ENCODE results near the gene PLAAT4.
"Not testable (repeated sequence)": the region's sequence is repeated elsewhere in the genome, so short reads cannot be mapped to it uniquely, and the experiment has no call there.

Gene PLAAT4

GRCh38 chr11:63563201-63564055 is 26.8 kb downstream of the PLAAT4 start, which contains the start of gene PLAAT2:
TSS of gene PLAAT2 (minus strand) at chr11:63563379. CDS start at chr11:63563324, 55 bp downstream.
- no peaks in the 10 kb centered on the region for H3K9me3 Mint-ChIP-seq
- ATAC-seq = no peak
- no peak within 1 kb of the TSS for H3K4me3 Mint-ChIP-seq
- H3K4me1 Mint-ChIP-seq = peaks cover 69% of the 10 kb centered on the region
- no peaks in the 10 kb centered on the region for H3K36me3 Mint-ChIP-seq (ENCODE audit: low read depth)
- no peak for DNase-seq
- H3K27ac Mint-ChIP-seq = no peak within 1 kb of the TSS
- no peaks in the 10 kb centered on the region for H3K27me3 Mint-ChIP-seq

GRCh38 chr11:63564056-63564774 is 27.6 kb downstream of the PLAAT4 start:
- Mint-ChIP-seq H3K27ac (no peak overlapping the region), H3K9me3 (no peaks in the 10 kb centered on the region), H3K27me3 (no peaks in the 10 kb centered on the region), H3K36me3 (ENCODE audit: low read depth) (no peaks in the 10 kb centered on the region), H3K4me1 (peaks cover 74% of the 10 kb centered on the region), H3K4me3 (no peak overlapping the region)
- ATAC-seq = peak; percentile 55
- no peak for DNase-seq

DNA sequence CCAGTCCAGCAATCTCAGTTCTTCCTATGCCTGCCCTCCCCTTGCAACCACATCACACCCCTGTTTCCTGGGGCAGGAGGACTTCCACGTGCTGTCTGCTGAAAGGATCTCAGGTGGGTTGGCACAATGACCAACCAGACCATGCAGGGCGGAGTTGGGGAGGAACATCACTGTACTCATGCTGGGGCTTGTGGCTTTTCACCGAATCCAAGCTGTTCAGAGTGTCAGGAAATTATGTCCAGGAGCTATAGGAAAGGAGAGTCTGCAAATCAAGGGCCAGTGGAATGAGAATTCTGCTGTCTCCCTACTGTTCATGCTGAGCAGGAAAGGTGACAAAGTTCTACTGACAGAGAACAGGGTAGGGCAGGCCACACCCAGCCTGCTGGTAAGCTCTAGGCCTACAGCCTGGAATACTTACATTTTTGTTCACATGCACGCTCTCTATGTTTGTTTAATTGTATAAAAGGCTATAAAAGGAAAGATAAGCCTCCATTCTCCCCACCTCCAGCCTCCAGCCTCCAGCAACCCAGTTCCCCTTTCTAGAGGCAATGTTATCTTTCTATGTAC is 28.3 kb downstream of the PLAAT4 start:
- DNase-seq (no peak), ATAC-seq (no peak)
- no peak overlapping the region for H3K27ac Mint-ChIP-seq
- no peaks in the 10 kb centered on the region for H3K36me3 Mint-ChIP-seq (ENCODE audit: low read depth)
- peaks cover 72% of the 10 kb centered on the region for H3K4me1 Mint-ChIP-seq
- no peaks in the 10 kb centered on the region for H3K27me3 Mint-ChIP-seq
- H3K4me3 Mint-ChIP-seq = no peak overlapping the region
- H3K9me3 Mint-ChIP-seq = no peaks in the 10 kb centered on the region

DNA sequence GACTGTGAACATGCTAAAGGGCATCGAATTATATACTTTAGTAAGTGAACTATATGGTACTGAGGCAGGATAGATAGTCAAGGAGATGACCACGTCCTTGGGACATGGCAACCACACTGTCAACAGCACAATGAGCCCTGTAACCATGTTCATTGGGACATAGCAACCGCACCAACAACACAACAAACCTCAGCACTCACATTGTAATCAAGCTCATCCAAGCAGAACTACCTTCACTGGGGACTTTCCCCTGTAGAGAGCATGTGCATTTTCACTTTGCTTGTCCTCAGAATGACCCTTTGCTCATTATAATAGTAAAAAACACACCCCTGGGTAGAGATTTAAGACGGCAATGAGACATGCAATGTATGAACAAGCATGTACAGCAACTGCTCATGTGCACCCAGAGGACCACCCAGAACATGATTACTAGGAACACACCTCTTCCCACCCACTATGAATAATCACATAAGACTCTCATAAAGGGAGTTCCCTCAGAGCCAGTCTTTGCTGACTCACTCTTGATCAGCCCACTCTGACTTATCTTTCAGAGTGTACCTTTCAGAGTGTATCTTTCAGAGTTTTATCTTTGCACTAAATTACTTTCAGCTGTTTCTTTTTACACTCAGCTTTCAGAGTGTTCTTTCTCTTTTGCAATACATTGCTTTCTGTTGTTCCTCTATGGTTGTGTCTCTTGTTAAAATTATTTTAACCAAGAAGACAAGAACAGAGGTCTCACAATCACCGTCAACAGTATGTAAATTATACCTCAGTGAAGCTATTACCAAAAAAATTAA is 30.6 kb downstream of the PLAAT4 start:
- peaks cover 53% of the 10 kb centered on the region for H3K4me1 Mint-ChIP-seq
- no peaks in the 10 kb centered on the region for H3K9me3 Mint-ChIP-seq
- peak overlapping the region; percentile 89 for H3K27ac Mint-ChIP-seq
- ATAC-seq (peak; percentile 93), DNase-seq (peak; percentile 43)
- no peaks in the 10 kb centered on the region for H3K36me3 Mint-ChIP-seq (ENCODE audit: low read depth)
- H3K27me3 Mint-ChIP-seq = no peaks in the 10 kb centered on the region
- H3K4me3 Mint-ChIP-seq = peak overlapping the region; percentile 54

GRCh38 chr11:63569570-63569969 is 33.0 kb downstream of the PLAAT4 start:
- Mint-ChIP-seq H3K4me1 (peaks cover 47% of the 10 kb centered on the region), H3K4me3 (no peak overlapping the region), H3K27ac (no peak overlapping the region), H3K27me3 (no peaks in the 10 kb centered on the region), H3K9me3 (no peaks in the 10 kb centered on the region), H3K36me3 (ENCODE audit: low read depth) (no peaks in the 10 kb centered on the region)
- DNase-seq (no peak), ATAC-seq (no peak)

- Mint-ChIP-seq H3K4me1 (peaks cover 30% of the 10 kb centered on the region), H3K9me3 (no peaks in the 10 kb centered on the region), H3K4me3 (no peak overlapping the region), H3K27ac (no peak overlapping the region), H3K36me3 (ENCODE audit: low read depth) (no peaks in the 10 kb centered on the region), H3K27me3 (no peaks in the 10 kb centered on the region)
- DNase-seq = no peak
- no peak for ATAC-seq
Measured at GRCh38 chr11:63572026-63572688, 35.5 kb downstream of the PLAAT4 start.

GRCh38 chr11:63573881-63574855 is 37.6 kb downstream of the PLAAT4 start:
- DNase-seq (peak; percentile 35), ATAC-seq (peak; percentile 82)
- Mint-ChIP-seq H3K27me3 (no peaks in the 10 kb centered on the region), H3K9me3 (peaks cover 3% of the 10 kb centered on the region), H3K36me3 (ENCODE audit: low read depth) (no peaks in the 10 kb centered on the region), H3K27ac (peak overlapping the region; percentile 61), H3K4me1 (peaks cover 14% of the 10 kb centered on the region), H3K4me3 (peak overlapping the region; percentile 56)

DNA sequence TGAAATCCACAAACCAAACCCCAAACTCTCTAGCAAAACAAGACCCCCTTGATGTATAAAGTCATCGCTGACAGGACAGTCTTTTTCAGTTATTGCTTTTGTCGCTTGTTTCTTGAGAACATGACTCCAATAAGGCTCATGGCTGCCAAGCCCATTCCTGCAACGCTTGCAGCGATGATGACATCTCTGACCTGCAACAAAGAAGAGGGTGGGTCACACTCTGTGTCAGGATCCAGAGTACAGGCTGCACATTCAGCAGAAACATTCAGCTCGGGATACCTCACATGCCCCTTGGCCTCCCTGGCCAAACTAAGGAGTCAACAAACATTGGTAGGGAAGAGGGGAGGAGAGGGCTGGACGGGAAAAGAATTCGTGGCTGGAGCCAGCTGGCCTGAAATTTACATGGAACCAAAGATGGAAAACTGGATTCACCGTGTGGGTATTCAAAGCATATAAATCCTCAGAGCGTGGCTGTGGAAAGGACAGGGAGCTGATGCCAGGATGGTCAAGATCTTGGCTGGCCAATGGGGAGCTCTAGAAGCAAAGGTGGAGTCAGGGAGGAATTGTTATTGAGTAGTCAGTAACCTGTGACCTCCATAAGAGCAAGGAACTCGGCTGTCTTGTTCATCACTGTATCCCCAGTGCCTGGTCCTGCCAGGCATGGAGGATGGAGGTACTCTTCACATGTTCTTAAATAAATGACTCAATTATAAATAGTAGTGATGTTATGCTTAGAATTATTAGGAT is 38.4 kb downstream of the PLAAT4 start:
- Mint-ChIP-seq H3K36me3 (ENCODE audit: low read depth) (peaks cover 5% of the 10 kb centered on the region), H3K27ac (peak overlapping the region; percentile 61)
- no peak for DNase-seq

GRCh38 chr11:63578882-63579281 is 42.3 kb downstream of the PLAAT4 start:
- Mint-ChIP-seq H3K4me1 (peaks cover 28% of the 10 kb centered on the region), H3K36me3 (ENCODE audit: low read depth) (peaks cover 13% of the 10 kb centered on the region), H3K9me3 (peaks cover 26% of the 10 kb centered on the region)
- not testable (repeated sequence) for H3K27me3 Mint-ChIP-seq, H3K4me3 Mint-ChIP-seq, ATAC-seq, H3K27ac Mint-ChIP-seq, DNase-seq

More for the DNA sequence above, 38.4 kb downstream of the PLAAT4 start:
- ATAC-seq = no peak
- Mint-ChIP-seq H3K4me3 (peak overlapping the region; percentile 56), H3K9me3 (peaks cover 3% of the 10 kb centered on the region), H3K4me1 (peaks cover 14% of the 10 kb centered on the region), H3K27me3 (no peaks in the 10 kb centered on the region)

GRCh38 chr11:63581224-63581623 is 44.6 kb downstream of the PLAAT4 start:
- peaks cover 17% of the 10 kb centered on the region for H3K4me1 Mint-ChIP-seq
- H3K9me3 Mint-ChIP-seq = peaks cover 26% of the 10 kb centered on the region
- DNase-seq, ATAC-seq, H3K4me3 Mint-ChIP-seq, H3K27me3 Mint-ChIP-seq, H3K27ac Mint-ChIP-seq: not testable (repeated sequence)
- H3K36me3 Mint-ChIP-seq (ENCODE audit: low read depth) = peaks cover 13% of the 10 kb centered on the region

GRCh38 chr11:63583357-63583677 is 46.7 kb downstream of the PLAAT4 start:
- peaks cover 17% of the 10 kb centered on the region for H3K36me3 Mint-ChIP-seq (ENCODE audit: low read depth)
- peaks cover 24% of the 10 kb centered on the region for H3K9me3 Mint-ChIP-seq
- no peak overlapping the region for H3K27ac Mint-ChIP-seq
- peaks cover 17% of the 10 kb centered on the region for H3K4me1 Mint-ChIP-seq
- no peak overlapping the region for H3K4me3 Mint-ChIP-seq
- no peak for ATAC-seq
- DNase-seq = no peak
- H3K27me3 Mint-ChIP-seq = no peaks in the 10 kb centered on the region

- Mint-ChIP-seq H3K9me3 (peaks cover 11% of the 10 kb centered on the region), H3K27ac (no peak overlapping the region)
Measured at GRCh38 chr11:63586451-63587166, 50.0 kb downstream of the PLAAT4 start.

More at GRCh38 chr11:63586451-63587166, 50.0 kb downstream of the PLAAT4 start:
- no peak for DNase-seq
- no peaks in the 10 kb centered on the region for H3K27me3 Mint-ChIP-seq
- no peak for ATAC-seq
- peaks cover 16% of the 10 kb centered on the region for H3K4me1 Mint-ChIP-seq
- peaks cover 10% of the 10 kb centered on the region for H3K36me3 Mint-ChIP-seq (ENCODE audit: low read depth)
- no peak overlapping the region for H3K4me3 Mint-ChIP-seq

Measured in activated naive CD8-positive, alpha-beta T cell treated with anti-CD3 and anti-CD28 coated beads, Interleukin-2, amount 50 U/mL, for 24 hours (primary cell).